ENCODE results near the gene ATG16L1.

GRCh38 chr2:233301248-233301647 lies 49.8 kb downstream of the ATG16L1 start:
- TF ChIP-seq POLR2A (IDR thresholded peaks at IDR 0.05) (no peak), CTCF (IDR thresholded peaks at IDR 0.05) (no peak)
